Natural killer cell treated with Interleukin-12 subunit alpha and Interleukin-12 subunit beta and Interleukin-15 and Interleukin-18, amount 100 ng/mL, for 72 hours (primary cell): Measurements from ENCODE around the gene PTPRG. TPM values are rescaled to one million over a fixed set of nuclear protein-coding genes. Genes with fewer than 3 reads are reported as not detected.

Experiments
- ATAC-seq, 2 donors: fragments of 150-1000 bp; cut with Tn5 transposase in 1 of 2; sonication (Bioruptor Pico), chemical (Tn5 transposase) in 1 of 2; 2 replicates each; pipeline ENCODE4 v1.10.0; 2021
- DNase-seq: peaks from one replicate; pipeline ENCODE4 v3.0.0; 2022; ENCODE audit warnings: low spot score
- H3K27ac Mint-ChIP-seq, 2 donors: 1 replicate in 1 of 2; 2 replicates in 1 of 2; pipeline ENCODE4 v1.8.0; 2022; ENCODE audit warnings: mixed read lengths in 2 of 2, mild to moderate bottlenecking in 1 of 2, moderate library complexity in 1 of 2
- H3K27me3 Mint-ChIP-seq, 2 donors: 1 replicate in 1 of 2; 2 replicates in 1 of 2; pipeline ENCODE4 v1.8.0; 2022; ENCODE audit warnings: mixed read lengths in 2 of 2
- H3K36me3 Mint-ChIP-seq: one replicate; pipeline ENCODE4 v1.8.0; 2022; ENCODE audit warnings: mixed read lengths
- H3K4me1 Mint-ChIP-seq, 2 donors: 1 replicate in 1 of 2; 2 replicates in 1 of 2; pipeline ENCODE4 v1.8.0; 2022; ENCODE audit warnings: low read depth in 2 of 2, mixed read lengths in 2 of 2, mild to moderate bottlenecking in 1 of 2
- H3K4me3 Mint-ChIP-seq: one replicate; pipeline ENCODE4 v1.8.0; 2022; ENCODE audit warnings: mixed read lengths
- H3K9me3 Mint-ChIP-seq: 2 replicates; pipeline ENCODE4 v1.8.0; 2022; ENCODE audit warnings: mixed read lengths
- total RNA-seq, 2 donors: library from RNA; stranded (reverse); gene quantifications; one replicate each; pipeline ENCODE4 v1.2.3, GENCODE V29; 2022

The PTPRG gene
- total RNA-seq, 2 donors from 2014 or later: 0.33 to 0.93 TPM

- H3K4me3 Mint-ChIP-seq: no peak overlapping the region
Observed at GRCh38 chr3:62178032-62178431, 616.7 kb downstream of the PTPRG start.

GRCh38 chr3:62178739-62179600 is 617.6 kb downstream of the PTPRG start:
- Mint-ChIP-seq H3K27ac (no peak overlapping the region), H3K4me3 (no peak overlapping the region), H3K36me3 (no peaks in the 10 kb centered on the region), H3K4me1 (peaks cover 0 to 3% of the 10 kb centered on the region in 2 donors), H3K9me3 (peaks cover 3% of the 10 kb centered on the region), H3K27me3 (peaks cover 0 to 3% of the 10 kb centered on the region in 2 donors)
- ATAC-seq (no peak), DNase-seq (no peak)

More at GRCh38 chr3:62178032-62178431, 616.7 kb downstream of the PTPRG start:
- no peaks in the 10 kb centered on the region for H3K27me3 Mint-ChIP-seq
- H3K36me3 Mint-ChIP-seq: no peaks in the 10 kb centered on the region
- peaks cover 3% of the 10 kb centered on the region for H3K9me3 Mint-ChIP-seq
- no peak for DNase-seq
- ATAC-seq: no peak
- H3K27ac Mint-ChIP-seq: no peak overlapping the region
- H3K4me1 Mint-ChIP-seq: no peaks in the 10 kb centered on the region

GRCh38 chr3:62180514-62180913 is 619.1 kb downstream of the PTPRG start:
- no peak for ATAC-seq
- no peak overlapping the region for H3K27ac Mint-ChIP-seq
- H3K4me1 Mint-ChIP-seq: peaks cover 0 to 6% of the 10 kb centered on the region in 2 donors
- peaks cover 0 to 3% of the 10 kb centered on the region in 2 donors for H3K27me3 Mint-ChIP-seq
- H3K9me3 Mint-ChIP-seq: peaks cover 2% of the 10 kb centered on the region
- H3K36me3 Mint-ChIP-seq: no peaks in the 10 kb centered on the region
- no peak for DNase-seq
- H3K4me3 Mint-ChIP-seq: no peak overlapping the region

- Mint-ChIP-seq H3K27ac (no peak overlapping the region), H3K36me3 (no peaks in the 10 kb centered on the region), H3K4me3 (no peak overlapping the region), H3K9me3 (no peaks in the 10 kb centered on the region), H3K27me3 (peaks cover 0 to 5% of the 10 kb centered on the region in 2 donors), H3K4me1 (peaks cover 0 to 6% of the 10 kb centered on the region in 2 donors)
- ATAC-seq (no peak), DNase-seq (no peak)
Observed at GRCh38 chr3:62183087-62183486, 621.7 kb downstream of the PTPRG start.

GRCh38 chr3:62183969-62184368 is 622.6 kb downstream of the PTPRG start:
- H3K9me3 Mint-ChIP-seq: no peaks in the 10 kb centered on the region
- H3K4me1 Mint-ChIP-seq: peaks cover 0 to 6% of the 10 kb centered on the region in 2 donors
- no peaks in the 10 kb centered on the region for H3K36me3 Mint-ChIP-seq
- peaks cover 0 to 5% of the 10 kb centered on the region in 2 donors for H3K27me3 Mint-ChIP-seq
- no peak overlapping the region for H3K4me3 Mint-ChIP-seq
- DNase-seq: no peak
- no peak for ATAC-seq
- no peak overlapping the region for H3K27ac Mint-ChIP-seq

- ATAC-seq (peak in 1 of 2 donors; percentile 47), DNase-seq (no peak)
- peak overlapping the region in 1 of 2 donors; percentile 21 for H3K27ac Mint-ChIP-seq
- H3K27me3 Mint-ChIP-seq: peaks cover 0 to 5% of the 10 kb centered on the region in 2 donors
- H3K4me3 Mint-ChIP-seq: no peak overlapping the region
- H3K9me3 Mint-ChIP-seq: no peaks in the 10 kb centered on the region
- H3K4me1 Mint-ChIP-seq: peaks cover 0 to 6% of the 10 kb centered on the region in 2 donors
- no peaks in the 10 kb centered on the region for H3K36me3 Mint-ChIP-seq
Observed at GRCh38 chr3:62184559-62184958, 623.2 kb downstream of the PTPRG start.

- no peak for ATAC-seq
- no peaks in the 10 kb centered on the region for H3K9me3 Mint-ChIP-seq
- H3K4me1 Mint-ChIP-seq: peaks cover 0 to 6% of the 10 kb centered on the region in 2 donors
- no peak for DNase-seq
- no peak overlapping the region for H3K27ac Mint-ChIP-seq
- H3K36me3 Mint-ChIP-seq: no peaks in the 10 kb centered on the region
- H3K4me3 Mint-ChIP-seq: no peak overlapping the region
- H3K27me3 Mint-ChIP-seq: peaks cover 0 to 5% of the 10 kb centered on the region in 2 donors
Observed at GRCh38 chr3:62187022-62187431, 625.7 kb downstream of the PTPRG start.

- peaks cover 0 to 5% of the 10 kb centered on the region in 2 donors for H3K4me1 Mint-ChIP-seq
- H3K4me3 Mint-ChIP-seq: peak overlapping the region; percentile 32
- ATAC-seq (peak in 1 of 2 donors; percentile 55), DNase-seq (peak; percentile 66)
- H3K27me3 Mint-ChIP-seq: peaks cover 0 to 3% of the 10 kb centered on the region in 2 donors
- H3K36me3 Mint-ChIP-seq: no peaks in the 10 kb centered on the region
- no peak overlapping the region for H3K27ac Mint-ChIP-seq
- no peaks in the 10 kb centered on the region for H3K9me3 Mint-ChIP-seq
Observed at GRCh38 chr3:62188681-62189375, 627.5 kb downstream of the PTPRG start.

- no peak for DNase-seq
- Mint-ChIP-seq H3K27ac (no peak overlapping the region), H3K4me1 (peaks cover 0 to 3% of the 10 kb centered on the region in 2 donors), H3K4me3 (no peak overlapping the region), H3K9me3 (no peaks in the 10 kb centered on the region), H3K27me3 (peaks cover 0 to 2% of the 10 kb centered on the region in 2 donors), H3K36me3 (no peaks in the 10 kb centered on the region)
- ATAC-seq: peak in 1 of 2 donors; percentile 21
Observed at GRCh38 chr3:62189376-62189698, 628.0 kb downstream of the PTPRG start.

GRCh38 chr3:62192891-62193290 is 631.5 kb downstream of the PTPRG start:
- Mint-ChIP-seq H3K27me3 (no peaks in the 10 kb centered on the region), H3K36me3 (no peaks in the 10 kb centered on the region), H3K4me3 (no peak overlapping the region), H3K9me3 (no peaks in the 10 kb centered on the region), H3K27ac (no peak overlapping the region), H3K4me1 (no peaks in the 10 kb centered on the region)
- ATAC-seq (no peak), DNase-seq (no peak)

- no peak overlapping the region for H3K27ac Mint-ChIP-seq
- H3K4me1 Mint-ChIP-seq: no peaks in the 10 kb centered on the region
- no peak for ATAC-seq
- H3K36me3 Mint-ChIP-seq: no peaks in the 10 kb centered on the region
- no peak overlapping the region for H3K4me3 Mint-ChIP-seq
- H3K9me3 Mint-ChIP-seq: no peaks in the 10 kb centered on the region
- H3K27me3 Mint-ChIP-seq: no peaks in the 10 kb centered on the region
- no peak for DNase-seq
Observed at GRCh38 chr3:62193586-62194345, 632.4 kb downstream of the PTPRG start.

- H3K9me3 Mint-ChIP-seq: no peaks in the 10 kb centered on the region
- ATAC-seq: no peak
- no peaks in the 10 kb centered on the region for H3K4me1 Mint-ChIP-seq
- peaks cover 0 to 2% of the 10 kb centered on the region in 2 donors for H3K27me3 Mint-ChIP-seq
- H3K4me3 Mint-ChIP-seq: no peak overlapping the region
- H3K27ac Mint-ChIP-seq: no peak overlapping the region
- no peak for DNase-seq
- no peaks in the 10 kb centered on the region for H3K36me3 Mint-ChIP-seq
Observed at GRCh38 chr3:62197350-62198012, 636.1 kb downstream of the PTPRG start.

GRCh38 chr3:62199126-62199525 is 637.8 kb downstream of the PTPRG start:
- Mint-ChIP-seq H3K36me3 (no peaks in the 10 kb centered on the region), H3K9me3 (no peaks in the 10 kb centered on the region), H3K4me3 (no peak overlapping the region), H3K27me3 (peaks cover 0 to 2% of the 10 kb centered on the region in 2 donors), H3K4me1 (no peaks in the 10 kb centered on the region), H3K27ac (no peak overlapping the region)
- ATAC-seq (no peak), DNase-seq (no peak)
